GM13976 (cell line): ENCODE measurements around the gene CEP95.

ENCODE experiments used
- DNase-seq: peaks from one replicate; pipeline ENCODE4 v3.0.0; 2012; ENCODE audit warnings: low spot score
- CTCF ChIP-seq: IDR thresholded peaks from 2 replicates; pipeline ENCODE4 v1.5.1; 2012; ENCODE audit warnings: borderline replicate concordance, mild to moderate bottlenecking; ENCODE audit not compliant: insufficient read depth; ENCODE audit errors: extremely low read depth, missing control alignments, control extremely low read depth
- in situ Hi-C: fragments of 300-500 bp; cut with MboI; formaldehyde crosslinking; loops from one replicate; pipeline ENCODE4 v1.12.0; 2022; ENCODE audit warnings: low sequenced_read_pairs, mixed read lengths, inconsistent platforms; ENCODE audit not compliant: unreplicated experiment

CEP95 gene

GRCh38 chr17:64544742-64545141, 38.0 kb downstream of the CEP95 start:
- in situ Hi-C loops: no loop called here
- no peak for TF ChIP-seq CTCF
- no peak for DNase-seq

DNA sequence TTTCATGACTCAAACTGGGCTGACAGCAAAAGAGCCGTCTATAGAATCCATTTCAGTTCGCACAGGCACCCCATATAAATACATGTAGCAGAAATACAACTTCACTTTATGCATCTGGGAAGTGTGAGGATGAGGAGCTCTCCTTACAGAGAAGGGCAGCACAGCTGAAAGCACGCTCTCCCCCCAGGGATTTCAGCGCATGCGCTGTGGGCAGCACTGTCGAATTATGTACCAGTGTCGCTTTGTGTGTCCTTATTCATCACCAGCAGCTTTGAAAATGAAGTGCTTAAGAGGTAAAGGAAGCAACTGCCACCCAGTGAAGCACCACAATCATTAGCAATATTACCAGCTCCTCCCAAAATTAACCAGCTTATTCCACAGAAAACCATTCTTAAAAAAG, 39.9 kb downstream of the CEP95 start:
- TF ChIP-seq CTCF: no peak
- DNase-seq: no peak
- in situ Hi-C loops: no loop called here

DNA sequence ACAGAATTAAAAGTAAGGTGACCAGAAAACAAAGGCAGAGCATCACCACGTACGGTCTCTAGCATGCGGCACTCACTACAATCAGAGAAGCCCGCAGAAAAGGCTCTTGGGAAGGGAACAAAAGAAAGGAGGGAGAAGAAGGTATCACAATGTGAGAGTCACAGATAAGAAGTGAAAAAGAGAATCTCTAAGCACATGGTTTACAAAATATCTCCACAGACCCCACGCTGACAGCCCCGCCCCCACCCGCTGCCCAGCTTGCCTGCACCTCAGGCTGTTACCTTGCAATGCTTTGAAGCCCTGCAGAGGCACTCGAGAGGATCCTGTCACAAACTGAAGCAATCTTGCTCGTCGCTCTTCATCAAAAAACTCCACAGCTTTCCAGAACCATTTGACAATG, 40.5 kb downstream of the CEP95 start:
- no peak for DNase-seq
- TF ChIP-seq CTCF: no peak
- in situ Hi-C loops: no loop called here

DNA sequence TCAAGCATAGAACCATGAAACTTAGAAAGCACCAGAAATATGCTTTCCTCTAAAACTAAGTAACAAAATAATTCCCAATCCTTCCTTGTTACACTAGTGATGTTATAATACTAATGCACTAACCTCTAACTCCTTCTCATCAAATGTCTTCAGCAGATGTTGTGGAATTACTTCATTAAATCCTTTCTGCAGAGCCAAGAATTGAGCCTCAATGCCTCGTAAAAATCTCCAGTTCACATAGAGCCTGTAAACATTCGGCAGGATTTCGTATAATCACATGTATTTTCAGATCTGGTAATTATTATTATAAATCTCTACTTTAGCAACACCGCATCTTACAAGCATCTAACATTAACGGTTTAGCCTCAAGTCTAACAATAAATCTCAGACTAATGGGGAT, 44.7 kb downstream of the CEP95 start:
- DNase-seq: no peak
- in situ Hi-C loops: no loop called here

DNA sequence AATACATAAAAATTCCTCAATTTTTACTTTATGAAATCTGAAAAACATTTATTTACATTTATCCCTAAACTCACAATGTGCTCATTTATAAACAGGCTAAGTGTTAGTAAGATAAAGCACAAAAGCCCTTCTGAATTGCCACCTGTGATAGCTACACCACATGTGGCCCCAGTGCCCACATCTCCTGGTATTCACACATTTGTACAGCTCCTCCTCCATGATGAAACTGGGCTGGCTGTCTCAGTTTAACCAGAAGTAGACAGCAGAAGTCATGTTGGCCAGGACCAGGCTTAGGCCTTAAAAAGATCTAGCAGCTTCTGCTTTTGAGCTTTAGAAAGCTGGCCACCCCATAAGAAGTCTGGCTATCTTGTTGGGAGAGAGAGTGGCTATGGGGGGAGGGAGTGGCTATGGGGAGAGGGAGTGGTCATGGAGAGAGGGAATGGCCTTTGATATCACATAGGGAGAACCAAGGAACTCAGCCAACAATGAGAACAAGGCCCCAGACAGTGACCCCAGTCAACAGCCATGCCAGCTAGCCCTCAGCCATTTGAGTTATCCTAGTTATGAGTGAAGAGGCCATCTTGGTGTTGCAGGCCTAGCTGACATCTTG, 47.4 kb downstream of the CEP95 start:
- TF ChIP-seq CTCF: no peak
- in situ Hi-C loops: no loop called here
- no peak for DNase-seq

More for the DNA sequence above, 44.7 kb downstream of the CEP95 start:
- no peak for TF ChIP-seq CTCF

DNA sequence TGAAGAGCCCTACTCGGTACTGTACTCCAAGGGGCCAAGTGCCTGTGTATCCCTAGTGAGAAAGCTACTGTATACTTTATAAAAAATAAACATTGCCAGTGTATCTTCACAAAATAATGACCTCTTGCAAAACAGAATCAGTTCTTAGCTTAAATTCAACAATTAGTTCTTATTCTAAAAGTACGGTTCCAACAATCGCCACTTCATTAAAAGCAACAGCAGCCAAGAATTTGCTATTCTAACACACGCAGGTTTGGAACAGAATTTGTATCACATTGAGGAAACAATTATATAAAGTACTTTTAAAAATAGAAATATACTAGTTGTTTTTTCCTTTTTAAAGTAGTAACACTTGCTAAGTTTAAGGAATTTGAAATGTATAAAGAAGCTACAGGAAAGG, 48.5 kb downstream of the CEP95 start:
- TF ChIP-seq CTCF: no peak
- DNase-seq: no peak
- in situ Hi-C loops: no loop called here

DNA sequence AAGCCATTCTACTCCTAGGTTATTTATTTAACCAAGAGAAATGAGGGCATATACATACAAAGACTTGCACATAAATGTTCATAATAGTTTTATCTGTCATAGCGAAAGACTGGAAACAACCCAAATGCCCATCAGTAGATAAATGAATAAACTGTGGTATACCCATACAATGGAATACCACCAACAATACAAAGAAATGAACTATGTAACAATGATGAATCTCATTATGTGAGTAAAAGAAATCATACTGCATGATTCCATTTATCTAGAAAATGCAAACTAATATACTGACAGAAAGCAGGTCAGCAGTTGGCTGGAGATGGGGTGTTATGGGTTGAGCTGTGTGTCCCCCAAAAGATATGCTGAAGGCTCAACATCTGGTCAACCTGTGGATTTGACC, 57.3 kb downstream of the CEP95 start:
- in situ Hi-C loops: no loop called here
- no peak for DNase-seq
- no peak for TF ChIP-seq CTCF
